Fibroblast of pulmonary artery (primary cell): ENCODE results near the gene MAML2.

Experiments
- DNase-seq: peaks from one replicate; pipeline ENCODE4 v3.0.0-alpha.2; 2010; ENCODE audit warnings: low read depth
- H3K4me3 ChIP-seq: replicated peaks from 2 replicates; pipeline ENCODE4 v1.5.1; 2011; ENCODE audit warnings: low read depth, mild to moderate bottlenecking, control low read depth, low read length, moderate library complexity
- TF ChIP-seq, protein P1 (sequence below): IDR thresholded peaks from 2 replicates; pipeline ENCODE4 v1.5.1; 2011; ENCODE audit warnings: mild to moderate bottlenecking, control low read depth, low read length, inconsistent platforms; ENCODE audit errors: missing control alignments

MAML2 gene

DNA sequence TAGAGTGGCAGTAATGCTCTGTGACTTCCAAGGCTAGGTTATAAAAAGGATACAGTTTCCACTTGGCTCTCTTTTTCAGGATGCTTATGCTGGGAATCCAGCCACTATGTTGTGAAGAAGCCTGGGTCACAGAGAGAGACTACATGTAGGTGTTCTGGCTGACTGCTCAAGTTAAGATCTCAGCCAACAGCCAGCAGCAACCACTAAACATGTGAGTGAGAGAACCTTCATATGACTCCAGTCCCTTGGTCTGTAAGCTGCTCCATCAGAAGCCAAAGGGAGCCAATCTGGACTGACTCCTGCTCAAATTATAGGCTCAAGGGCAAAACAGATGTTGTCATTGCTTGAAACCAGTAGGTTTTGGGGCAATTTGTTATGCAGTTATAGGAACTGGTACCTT, 162.7 kb downstream of the MAML2 start:
- TF ChIP-seq, protein P1, sequence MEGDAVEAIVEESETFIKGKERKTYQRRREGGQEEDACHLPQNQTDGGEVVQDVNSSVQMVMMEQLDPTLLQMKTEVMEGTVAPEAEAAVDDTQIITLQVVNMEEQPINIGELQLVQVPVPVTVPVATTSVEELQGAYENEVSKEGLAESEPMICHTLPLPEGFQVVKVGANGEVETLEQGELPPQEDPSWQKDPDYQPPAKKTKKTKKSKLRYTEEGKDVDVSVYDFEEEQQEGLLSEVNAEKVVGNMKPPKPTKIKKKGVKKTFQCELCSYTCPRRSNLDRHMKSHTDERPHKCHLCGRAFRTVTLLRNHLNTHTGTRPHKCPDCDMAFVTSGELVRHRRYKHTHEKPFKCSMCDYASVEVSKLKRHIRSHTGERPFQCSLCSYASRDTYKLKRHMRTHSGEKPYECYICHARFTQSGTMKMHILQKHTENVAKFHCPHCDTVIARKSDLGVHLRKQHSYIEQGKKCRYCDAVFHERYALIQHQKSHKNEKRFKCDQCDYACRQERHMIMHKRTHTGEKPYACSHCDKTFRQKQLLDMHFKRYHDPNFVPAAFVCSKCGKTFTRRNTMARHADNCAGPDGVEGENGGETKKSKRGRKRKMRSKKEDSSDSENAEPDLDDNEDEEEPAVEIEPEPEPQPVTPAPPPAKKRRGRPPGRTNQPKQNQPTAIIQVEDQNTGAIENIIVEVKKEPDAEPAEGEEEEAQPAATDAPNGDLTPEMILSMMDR, result no peak
- no peak for DNase-seq
- H3K4me3 ChIP-seq, result no peak overlapping the region

DNA sequence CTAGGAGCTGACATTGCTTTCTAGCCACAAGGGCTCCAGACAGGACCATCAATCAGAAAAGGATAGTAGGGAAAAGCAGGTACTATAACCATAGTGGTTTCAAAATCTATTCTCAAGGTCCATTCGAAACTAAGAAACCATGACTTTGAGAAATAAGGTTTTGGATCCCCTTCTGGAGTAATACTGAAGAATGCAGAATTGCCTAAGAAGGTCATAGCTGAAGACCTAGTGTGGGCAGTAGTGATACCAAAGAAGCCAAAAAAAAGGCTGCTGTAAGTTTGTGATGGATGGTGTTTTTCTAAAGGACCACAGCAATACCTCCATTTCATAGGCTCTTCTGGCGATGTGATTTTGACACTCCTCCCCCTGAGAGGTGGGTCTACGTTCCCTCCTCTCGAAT, 163.1 kb downstream of the MAML2 start:
- TF ChIP-seq, protein P1, result no peak
- DNase-seq, result no peak
- no peak overlapping the region for H3K4me3 ChIP-seq

DNA sequence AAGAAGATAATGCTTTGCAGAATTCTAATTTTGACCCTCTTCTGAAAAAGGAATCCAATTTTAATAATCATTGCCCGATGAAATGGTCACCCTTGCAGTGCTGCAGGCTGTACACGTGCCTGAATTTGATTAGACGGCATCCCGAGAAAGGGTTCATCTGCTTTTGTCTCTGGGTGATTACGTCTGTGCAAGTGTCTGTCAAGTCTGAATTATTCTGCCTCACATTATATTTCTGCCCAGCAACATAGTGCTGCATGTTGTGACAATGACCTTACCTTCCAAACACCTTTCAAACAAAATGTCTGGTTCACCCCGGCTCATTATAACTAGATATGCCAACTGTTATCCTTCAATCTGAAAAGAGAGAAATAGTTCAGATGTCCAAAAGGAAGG, 164.1 kb downstream of the MAML2 start:
- H3K4me3 ChIP-seq, result no peak overlapping the region
- DNase-seq, result no peak
- TF ChIP-seq, protein P1, result no peak

DNA sequence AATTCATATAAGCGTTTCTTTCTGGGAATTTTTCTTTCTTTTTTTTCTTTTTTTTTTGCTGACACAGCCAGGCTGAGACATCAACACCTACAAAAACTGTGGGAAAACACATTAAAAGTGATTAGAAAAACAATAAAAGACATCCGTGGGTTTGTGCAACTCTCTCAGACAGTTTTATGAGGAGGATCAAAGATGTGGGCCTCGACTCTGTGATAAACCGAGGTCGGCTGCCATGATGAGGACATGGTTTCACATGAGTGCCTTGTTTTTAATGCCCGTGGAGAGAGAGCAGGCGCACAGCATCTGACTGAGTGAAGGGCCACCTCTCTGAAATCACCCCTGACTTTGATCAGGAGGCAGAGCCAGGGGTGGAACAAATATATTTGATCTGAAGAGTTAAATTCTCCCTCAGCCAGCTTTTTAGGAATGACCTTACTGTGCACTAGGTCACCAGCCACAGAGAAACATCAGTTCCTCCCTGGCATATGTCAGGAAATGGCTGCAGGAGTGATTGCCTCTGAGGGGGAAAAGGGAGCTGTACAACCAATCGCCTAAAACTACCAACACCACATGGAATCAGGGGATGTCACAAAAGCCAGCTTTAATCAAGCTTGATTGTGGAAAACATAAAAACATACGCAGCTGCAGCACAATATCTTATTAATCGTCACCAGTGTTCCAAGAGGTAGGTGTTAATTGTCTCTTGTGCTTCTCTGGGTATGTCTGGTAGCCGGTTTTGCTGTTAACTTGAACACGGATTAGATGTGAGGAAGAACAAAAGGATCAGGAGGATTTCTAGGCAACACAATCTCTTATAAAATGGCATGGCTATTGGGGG, 164.7 kb downstream of the MAML2 start:
- H3K4me3 ChIP-seq, result no peak overlapping the region
- TF ChIP-seq, protein P1, result no peak
- DNase-seq, result no peak

DNA sequence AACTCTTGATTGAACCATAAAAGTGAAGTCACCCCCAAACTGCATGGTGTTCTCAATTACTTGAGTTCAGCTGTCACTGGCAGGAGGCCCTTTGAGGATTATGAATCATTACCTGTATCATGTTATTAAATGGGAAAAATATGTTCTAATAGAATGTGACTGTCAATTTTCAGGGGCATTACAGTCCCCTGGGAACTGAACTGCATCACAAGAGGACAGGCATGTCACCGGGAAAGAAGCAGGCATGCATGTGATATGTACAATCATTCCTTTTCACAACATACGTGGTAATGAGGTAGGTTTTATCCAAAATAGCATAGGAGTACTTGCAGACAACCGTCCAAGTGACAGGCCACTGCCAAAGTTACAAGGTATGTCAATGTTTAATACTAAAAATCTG, 165.8 kb downstream of the MAML2 start:
- H3K4me3 ChIP-seq, result no peak overlapping the region
- DNase-seq, result no peak
- TF ChIP-seq, protein P1, result no peak

DNA sequence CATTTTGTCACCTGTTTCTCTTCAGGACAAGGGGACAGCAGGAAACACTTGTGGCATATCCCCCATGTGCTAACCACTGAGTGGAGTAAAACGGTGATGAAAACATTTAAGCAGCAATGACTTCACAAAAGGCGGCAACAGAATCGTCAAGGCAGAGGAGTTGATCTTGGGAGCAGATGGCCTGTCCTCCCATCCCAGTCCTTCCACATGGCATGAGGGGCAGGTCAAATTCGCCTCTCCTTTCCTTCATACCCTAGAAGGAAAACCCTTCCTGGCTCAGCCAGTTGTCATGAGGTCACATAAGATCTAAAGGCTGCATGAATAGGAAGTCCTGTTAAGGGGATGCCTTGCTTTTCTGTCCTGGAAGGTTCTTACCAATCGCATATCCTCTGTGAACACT, 169.1 kb downstream of the MAML2 start:
- TF ChIP-seq, protein P1, result no peak

DNA sequence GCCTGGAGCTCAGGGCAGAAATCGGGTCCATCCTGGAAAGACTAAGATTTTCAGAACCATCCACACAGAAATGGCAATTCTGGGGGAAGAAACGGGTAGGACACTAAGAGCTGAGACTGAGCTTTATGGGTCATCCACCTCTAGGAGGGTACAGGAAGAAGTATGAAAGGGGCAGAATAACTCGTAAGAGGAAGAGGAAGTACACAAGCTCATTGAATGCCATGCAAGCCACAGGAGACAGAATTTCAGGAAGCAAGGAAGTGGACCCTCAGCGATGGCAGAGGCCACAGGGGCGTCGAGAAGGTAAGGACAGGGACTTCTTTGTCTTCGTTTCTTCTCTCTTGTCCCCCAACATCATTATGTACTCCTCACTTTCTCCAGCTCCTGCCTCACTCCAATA, 169.6 kb downstream of the MAML2 start:
- H3K4me3 ChIP-seq, result no peak overlapping the region
- no peak for DNase-seq
- TF ChIP-seq, protein P1, result no peak

More for the DNA sequence above, 169.1 kb downstream of the MAML2 start:
- no peak for DNase-seq
- no peak overlapping the region for H3K4me3 ChIP-seq
